ENCODE results near the gene CDH24. TPM values are rescaled to one million over a fixed set of nuclear protein-coding genes. Genes with fewer than 3 reads are reported as not detected.
A peak's percentile ranks its signal among the peaks of the same experiment; 100 is the strongest.

The CDH24 gene
- total and polyA plus RNA-seq, 9 of the 15 experiments (the other 6 are each of a cell fraction or from before 2014, with no cell fraction given), result 0.04 to 16.2 (median 4.9) TPM

DNA sequence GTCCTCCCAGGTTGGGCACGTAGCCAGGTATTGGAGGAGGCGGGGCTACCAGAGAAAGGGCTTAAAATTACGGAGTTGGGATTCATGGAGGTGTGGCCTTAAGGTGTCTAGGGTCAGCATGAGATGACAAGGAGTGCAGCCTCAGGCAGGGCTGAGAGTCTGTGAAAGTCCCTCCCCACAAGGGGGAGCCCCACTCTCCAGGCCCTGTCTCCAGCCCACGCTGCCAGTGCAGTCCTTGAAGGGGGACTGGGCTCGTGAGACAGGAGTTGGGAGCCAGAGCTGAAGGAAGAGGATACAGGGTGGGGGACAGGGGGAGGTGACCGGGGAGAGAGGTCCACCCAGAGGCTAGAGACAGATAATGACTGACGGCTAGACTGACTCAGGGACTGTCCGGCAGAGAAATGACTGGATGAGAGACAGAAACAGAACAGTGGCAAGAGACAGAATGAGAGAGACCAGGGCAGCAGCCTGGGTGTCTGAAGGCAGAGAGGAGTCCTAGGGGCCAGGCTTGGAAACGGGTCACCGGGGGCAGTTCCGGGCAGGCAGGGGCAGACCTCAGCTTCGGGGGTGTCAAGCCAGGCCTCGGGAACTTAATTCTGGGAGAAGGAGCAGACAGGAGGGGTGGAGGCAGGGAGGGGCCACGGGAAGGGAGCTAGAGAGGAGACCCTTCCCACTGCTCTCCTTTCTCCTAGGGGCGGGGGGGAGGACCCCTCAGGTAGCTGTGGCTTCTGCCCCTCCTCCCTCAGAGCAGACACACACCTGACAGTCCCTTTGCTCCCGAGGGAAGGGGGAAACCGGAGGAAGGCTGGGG, 970 bp downstream of the CDH24 start (continued):
- TF ChIP-seq, protein P1, sequence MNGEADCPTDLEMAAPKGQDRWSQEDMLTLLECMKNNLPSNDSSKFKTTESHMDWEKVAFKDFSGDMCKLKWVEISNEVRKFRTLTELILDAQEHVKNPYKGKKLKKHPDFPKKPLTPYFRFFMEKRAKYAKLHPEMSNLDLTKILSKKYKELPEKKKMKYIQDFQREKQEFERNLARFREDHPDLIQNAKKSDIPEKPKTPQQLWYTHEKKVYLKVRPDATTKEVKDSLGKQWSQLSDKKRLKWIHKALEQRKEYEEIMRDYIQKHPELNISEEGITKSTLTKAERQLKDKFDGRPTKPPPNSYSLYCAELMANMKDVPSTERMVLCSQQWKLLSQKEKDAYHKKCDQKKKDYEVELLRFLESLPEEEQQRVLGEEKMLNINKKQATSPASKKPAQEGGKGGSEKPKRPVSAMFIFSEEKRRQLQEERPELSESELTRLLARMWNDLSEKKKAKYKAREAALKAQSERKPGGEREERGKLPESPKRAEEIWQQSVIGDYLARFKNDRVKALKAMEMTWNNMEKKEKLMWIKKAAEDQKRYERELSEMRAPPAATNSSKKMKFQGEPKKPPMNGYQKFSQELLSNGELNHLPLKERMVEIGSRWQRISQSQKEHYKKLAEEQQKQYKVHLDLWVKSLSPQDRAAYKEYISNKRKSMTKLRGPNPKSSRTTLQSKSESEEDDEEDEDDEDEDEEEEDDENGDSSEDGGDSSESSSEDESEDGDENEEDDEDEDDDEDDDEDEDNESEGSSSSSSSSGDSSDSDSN (IDR thresholded peaks at IDR 0.05; ENCODE audit: borderline replicate concordance in 1 of 2, low read depth in 2 of 2, low read length in 2 of 2), result no peak
- peak; percentile 55 for TF ChIP-seq ZFX (CRISPR knock-in tag; IDR thresholded peaks at IDR 0.05)
- no peak for TF ChIP-seq COPS2 (conservative IDR thresholded peaks at IDR 0.05)
- TF ChIP-seq E2F5 (CRISPR knock-in tag; IDR thresholded peaks at IDR 0.05), result no peak
- no peak for TF ChIP-seq GTF2A2 (tag; IDR thresholded peaks at IDR 0.05)
- peak; percentile 92 for TF ChIP-seq MYC (IDR thresholded peaks at IDR 0.05; ENCODE audit: low read depth, low read length)
- TF ChIP-seq MYC (CRISPR knock-in tag; IDR thresholded peaks at IDR 0.05; ENCODE audit: borderline replicate concordance, low read depth), result no peak
- TF ChIP-seq PYGO2 (tag; IDR thresholded peaks at IDR 0.05), result no peak
- TF ChIP-seq, protein P2, sequence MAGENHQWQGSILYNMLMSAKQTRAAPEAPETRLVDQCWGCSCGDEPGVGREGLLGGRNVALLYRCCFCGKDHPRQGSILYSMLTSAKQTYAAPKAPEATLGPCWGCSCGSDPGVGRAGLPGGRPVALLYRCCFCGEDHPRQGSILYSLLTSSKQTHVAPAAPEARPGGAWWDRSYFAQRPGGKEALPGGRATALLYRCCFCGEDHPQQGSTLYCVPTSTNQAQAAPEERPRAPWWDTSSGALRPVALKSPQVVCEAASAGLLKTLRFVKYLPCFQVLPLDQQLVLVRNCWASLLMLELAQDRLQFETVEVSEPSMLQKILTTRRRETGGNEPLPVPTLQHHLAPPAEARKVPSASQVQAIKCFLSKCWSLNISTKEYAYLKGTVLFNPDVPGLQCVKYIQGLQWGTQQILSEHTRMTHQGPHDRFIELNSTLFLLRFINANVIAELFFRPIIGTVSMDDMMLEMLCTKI (IDR thresholded peaks at IDR 0.05; ENCODE audit: partially characterized antibody), result no peak
- no peak for TF ChIP-seq ETV5 (CRISPR knock-in tag; IDR thresholded peaks at IDR 0.05; ENCODE audit: low read depth)
- peak in 1 of 2 experiments; percentile 42; a peak in 1 of 4 replicates for TF ChIP-seq TBL1XR1 (IDR thresholded peaks at IDR 0.05; ENCODE audit: low read length in 2 of 2)
- TF ChIP-seq GATAD2A (IDR thresholded peaks at IDR 0.05), result no peak
- peak; percentile 10; the same call in 1 of the 2 replicates for TF ChIP-seq ZNF24 (IDR thresholded peaks at IDR 0.05)
- TF ChIP-seq FOXJ3 (CRISPR knock-in tag; IDR thresholded peaks at IDR 0.05), result no peak
- TF ChIP-seq CREB5 (CRISPR knock-in tag; IDR thresholded peaks at IDR 0.05), result no peak
- TF ChIP-seq ZNF12 (CRISPR knock-in tag; IDR thresholded peaks at IDR 0.05), result no peak
- no peak for TF ChIP-seq RBBP5 (IDR thresholded peaks at IDR 0.05; ENCODE audit: borderline replicate concordance, insufficient read depth, low read length, poor library complexity, severe bottlenecking)
- peak; percentile 57 for TF ChIP-seq ATF7 (IDR thresholded peaks at IDR 0.05)
